Gastrocnemius medialis (tissue), 4 donors: Measurements from ENCODE around the gene GRID1.

Experiments
- CTCF ChIP-seq, 5 experiments: fragments of 450-650 bp in 3 of 5; fragments of 200-600 bp in 2 of 5; sonication (generic) in 2 of 5; IDR thresholded peaks in 4 of 5; conservative IDR thresholded peaks in 1 of 5; 1 replicate in 4 of 5; 2 replicates in 1 of 5; pipeline ENCODE4 v1.5.1; 2016 to 2019; ENCODE audit warnings: antibody characterized with exemption in 5 of 5, mild to moderate bottlenecking in 3 of 5, moderate library complexity in 3 of 5
- POLR2A ChIP-seq, 2 donors: fragments of 450-650 bp; IDR thresholded peaks; one replicate each; pipeline ENCODE4 v1.6.1; 2017; ENCODE audit warnings: antibody characterized with exemption in 2 of 2, mild to moderate bottlenecking in 2 of 2, moderate library complexity in 2 of 2

- TF ChIP-seq CTCF (IDR thresholded peaks at IDR 0.05 in 4 of 5, conservative IDR thresholded peaks at IDR 0.05 in 1 of 5) (no peak), POLR2A (IDR thresholded peaks at IDR 0.05) (no peak)
Measured at GRCh38 chr10:86056672-86057071, 309.9 kb downstream of the GRID1 start.
